HG02610 (cell line): ENCODE measurements around the gene DAAM2.

Experiments
- ATAC-seq: cut with Tn5 transposase; IDR thresholded peaks from one replicate; pipeline ENCODE4 v1.9.1; 2021; ENCODE audit warnings: mild to moderate bottlenecking, moderate library complexity; ENCODE audit not compliant: unreplicated experiment

The DAAM2 gene

DNA sequence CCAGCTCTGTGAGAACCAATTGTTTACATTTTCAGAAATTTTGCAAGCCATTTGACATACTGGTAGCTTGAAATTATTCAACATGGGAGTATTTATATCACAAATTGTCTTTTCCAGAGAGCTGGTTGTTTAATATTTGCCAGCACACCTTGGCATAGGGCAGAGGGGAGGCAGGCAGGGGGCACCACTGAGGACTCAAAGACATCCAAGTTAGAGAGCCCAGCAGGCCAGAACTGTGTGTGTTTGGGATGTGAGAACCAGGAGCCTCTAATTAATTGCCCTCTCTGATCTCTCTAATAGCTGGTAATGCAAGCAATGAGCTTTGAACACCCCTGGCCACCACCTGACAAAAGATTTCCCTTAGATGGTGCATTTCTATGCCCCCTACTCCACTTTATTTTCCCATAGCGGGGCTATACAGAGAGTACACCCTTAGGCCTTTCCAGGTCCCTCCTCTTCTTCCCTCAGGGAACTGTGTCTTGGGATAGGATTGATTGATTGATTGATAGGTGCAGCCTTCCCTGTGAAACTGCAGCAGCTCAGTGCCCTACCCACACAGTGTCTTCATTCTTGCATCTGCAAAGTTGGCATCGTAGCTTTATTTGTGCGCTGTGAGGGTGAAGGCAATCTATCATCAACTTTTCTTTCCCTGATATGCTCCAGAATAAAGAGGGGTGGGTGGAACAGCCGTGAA is 112.9 kb downstream of the DAAM2 start:
- no peak for ATAC-seq

DNA sequence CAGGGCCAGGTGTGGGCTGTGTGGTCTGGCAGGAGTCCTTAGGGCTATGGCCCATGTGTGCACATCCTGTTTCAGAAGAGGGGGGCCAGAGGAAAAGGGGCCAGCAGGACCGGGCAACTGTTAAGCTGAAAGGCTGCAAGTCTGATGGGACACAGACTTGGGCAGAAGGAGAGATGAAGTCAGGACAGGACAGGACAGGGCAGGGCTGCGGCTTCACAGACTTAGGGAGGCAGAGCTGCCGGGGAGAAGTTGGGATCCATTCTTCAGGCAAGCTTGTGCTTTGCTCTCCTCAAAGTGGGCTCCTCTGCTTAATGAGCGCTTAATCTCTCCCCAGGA is 113.4 kb downstream of the DAAM2 start:
- ATAC-seq = no peak

DNA sequence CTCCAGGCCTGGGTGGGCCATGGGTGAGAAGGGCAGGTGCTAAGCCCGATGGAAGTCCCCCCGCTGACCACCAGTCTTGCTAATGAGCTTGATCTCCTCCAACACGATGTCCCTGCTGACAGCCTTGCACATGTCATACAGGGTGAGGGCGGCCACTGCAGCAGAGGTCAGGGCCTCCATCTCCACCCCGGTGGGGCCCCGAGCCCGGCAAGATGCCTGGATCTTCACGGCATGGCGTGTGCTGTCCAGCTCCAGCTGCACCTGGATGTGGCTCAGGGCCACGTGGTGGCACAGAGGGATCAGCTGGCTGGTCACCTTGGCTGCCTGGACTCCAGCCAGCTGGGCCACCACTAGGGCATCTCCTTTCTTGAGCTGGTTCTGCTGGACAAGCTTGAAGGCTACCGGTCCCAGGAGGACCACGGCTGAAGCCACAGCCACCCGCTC is 114.2 kb downstream of the DAAM2 start:
- no peak for ATAC-seq

DNA sequence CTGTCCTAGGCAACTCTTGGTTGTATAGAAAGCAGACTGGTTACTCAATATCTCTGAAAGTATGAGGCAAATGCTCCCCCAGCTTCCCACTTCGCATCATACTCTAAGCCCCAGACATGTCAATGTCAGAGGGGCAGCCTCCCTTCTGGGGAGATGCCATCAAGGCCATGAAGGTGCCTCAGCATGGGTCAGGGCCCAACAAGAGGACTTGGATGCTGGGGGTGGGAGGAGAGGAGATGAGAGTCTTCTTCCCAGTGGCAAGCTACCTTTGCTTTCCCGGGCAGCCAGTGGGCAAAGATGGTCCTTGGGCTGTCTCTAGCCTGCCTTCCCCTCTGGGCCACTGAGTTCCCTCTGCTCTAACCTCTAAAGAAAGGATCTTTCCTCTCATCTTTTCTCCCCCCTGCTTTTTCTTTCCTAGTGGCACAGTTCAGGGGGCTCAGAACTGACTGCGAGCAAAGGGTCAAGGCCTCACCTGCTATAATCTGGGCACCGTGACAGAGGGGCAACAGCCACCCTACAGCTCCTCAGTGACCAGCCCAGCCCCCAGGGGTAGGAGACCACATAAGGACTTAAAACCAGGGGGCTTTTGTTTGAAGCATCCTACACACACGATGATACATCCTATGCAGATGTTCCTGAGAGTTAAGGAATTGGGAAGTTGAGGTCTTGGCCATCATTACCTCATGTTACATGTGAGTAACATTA is 115.8 kb downstream of the DAAM2 start:
- ATAC-seq = no peak

GRCh38 chr6:39908838-39909583 is 116.8 kb downstream of the DAAM2 start:
- ATAC-seq = no peak

DNA sequence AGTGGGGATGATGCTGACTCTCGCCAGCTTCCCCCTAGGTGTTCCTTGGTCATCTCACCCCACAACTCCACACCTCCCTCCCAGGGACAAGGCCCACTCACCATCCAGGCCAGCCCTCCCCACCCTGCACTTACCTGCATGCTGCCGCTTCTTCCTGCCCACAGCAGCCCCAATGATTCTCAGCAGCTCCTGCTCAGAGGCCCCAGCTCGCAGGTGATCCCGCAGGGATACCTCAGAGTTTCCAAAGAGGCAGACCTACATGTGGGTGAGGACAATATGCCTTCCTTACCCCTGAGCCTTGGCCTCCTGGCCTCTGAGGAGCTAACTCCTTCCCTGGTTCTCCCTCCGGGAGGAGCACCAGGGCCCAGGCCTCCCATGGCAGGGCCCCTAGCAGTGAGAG is 117.5 kb downstream of the DAAM2 start:
- no peak for ATAC-seq

- no peak for ATAC-seq
Observed at GRCh38 chr6:39910164-39910563, 118.0 kb downstream of the DAAM2 start.

- no peak for ATAC-seq
Observed at GRCh38 chr6:39910744-39911143, 118.6 kb downstream of the DAAM2 start.

- no peak for ATAC-seq
Observed at GRCh38 chr6:39911513-39912125, 119.4 kb downstream of the DAAM2 start.

DNA sequence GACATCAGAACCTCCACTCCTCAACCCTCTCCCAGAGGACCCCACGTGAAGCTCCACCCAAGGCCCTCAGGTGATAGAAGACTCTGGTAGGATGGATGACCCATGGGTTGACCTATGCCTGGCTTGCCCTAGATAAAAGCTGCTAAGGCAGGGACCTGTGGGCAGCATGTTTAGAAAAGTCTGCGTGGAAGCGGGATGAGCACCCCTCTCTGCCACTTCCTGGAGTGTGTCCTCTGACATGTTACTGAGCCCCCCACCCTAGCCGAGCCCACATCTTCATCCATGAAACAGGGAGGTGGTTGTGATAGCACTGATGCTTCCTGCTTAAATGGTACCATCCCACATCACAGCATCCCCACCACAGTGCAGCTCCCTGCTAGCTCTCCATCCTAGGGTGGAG is 120.3 kb downstream of the DAAM2 start:
- no peak for ATAC-seq

GRCh38 chr6:39913391-39913916 is 121.3 kb downstream of the DAAM2 start:
- no peak for ATAC-seq

- ATAC-seq = no peak
Observed at GRCh38 chr6:39914239-39914638, 122.1 kb downstream of the DAAM2 start.

GRCh38 chr6:39915866-39916265 is 123.7 kb downstream of the DAAM2 start:
- no peak for ATAC-seq

DNA sequence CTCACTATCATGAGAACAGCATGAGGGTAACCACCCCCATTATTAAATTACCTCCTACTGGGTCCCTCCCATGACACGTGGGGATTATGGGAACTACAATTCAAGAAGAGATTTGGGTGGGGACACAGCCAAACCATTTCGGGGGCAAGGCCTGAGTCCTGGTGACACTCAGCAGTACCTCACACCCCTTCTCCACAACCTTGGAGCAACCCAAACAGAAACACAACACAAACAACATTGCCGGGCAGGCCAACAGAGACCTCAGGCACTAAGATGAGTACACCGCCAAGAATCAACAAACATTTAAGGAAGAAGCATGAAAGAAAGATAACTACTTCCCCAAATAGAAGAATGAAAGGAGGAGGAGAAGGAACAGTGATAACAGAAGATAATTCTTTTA is 125.2 kb downstream of the DAAM2 start:
- ATAC-seq = no peak

DNA sequence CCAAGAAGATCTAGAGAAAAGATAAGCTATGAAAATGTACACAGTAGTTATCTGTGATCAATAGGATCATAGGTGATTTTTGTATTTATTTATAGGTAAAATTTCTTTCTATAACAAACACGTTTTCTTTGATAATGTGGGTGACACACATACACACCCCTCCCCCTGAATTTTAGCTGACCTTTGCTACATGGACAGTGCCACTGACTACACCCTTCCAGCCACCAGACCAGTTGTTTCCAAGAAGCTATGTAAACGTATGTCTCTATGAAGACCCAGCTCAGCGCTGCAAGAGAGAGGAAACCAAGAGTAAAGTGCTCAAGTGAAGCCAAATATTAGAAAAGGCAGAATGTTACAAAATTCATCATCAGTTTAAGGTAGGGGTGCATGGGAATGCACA is 125.8 kb downstream of the DAAM2 start:
- ATAC-seq = no peak

DNA sequence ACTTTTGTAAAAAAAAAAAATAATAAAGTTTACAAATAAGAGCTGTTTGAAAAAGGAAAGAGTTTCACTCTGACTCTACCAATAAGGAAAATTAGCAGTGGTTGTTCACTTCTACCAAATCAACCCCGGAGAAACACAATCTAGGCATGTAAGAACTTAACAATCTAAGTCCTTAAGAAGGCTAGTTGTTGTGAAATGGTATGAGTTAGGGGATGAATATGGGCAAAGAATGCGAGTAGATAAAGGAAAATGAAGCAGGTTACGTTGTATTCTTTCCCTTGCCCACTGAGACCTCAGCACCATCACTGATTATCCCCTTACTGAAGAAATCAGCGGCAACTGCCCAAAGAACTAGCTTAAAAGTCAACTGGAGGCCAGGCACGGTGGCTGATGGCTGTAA is 126.7 kb downstream of the DAAM2 start:
- ATAC-seq = no peak

- no peak for ATAC-seq
Observed at GRCh38 chr6:39920157-39920556, 128.0 kb downstream of the DAAM2 start.

DNA sequence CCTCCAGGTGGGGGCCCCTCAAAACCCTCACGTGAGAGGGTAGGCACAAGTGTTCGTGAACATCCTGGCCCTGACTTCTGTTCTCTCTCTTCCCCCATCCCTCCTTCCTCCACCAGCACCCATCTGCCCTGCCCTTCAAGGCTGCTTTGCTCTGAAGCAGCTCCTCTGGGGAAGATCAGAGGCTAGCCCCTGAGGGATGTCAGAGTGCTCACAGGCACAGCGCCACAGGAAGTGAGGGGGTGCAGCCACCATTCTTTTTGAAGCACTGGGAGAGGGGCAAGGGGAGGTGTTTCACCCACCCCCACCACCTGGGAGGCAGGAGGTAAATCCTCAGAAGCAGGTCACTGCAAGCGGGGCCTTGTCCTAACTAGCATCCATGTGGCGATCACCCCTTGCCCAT is 130.6 kb downstream of the DAAM2 start:
- ATAC-seq = no peak

GRCh38 chr6:39923394-39923793 is 131.2 kb downstream of the DAAM2 start:
- ATAC-seq = no peak

DNA sequence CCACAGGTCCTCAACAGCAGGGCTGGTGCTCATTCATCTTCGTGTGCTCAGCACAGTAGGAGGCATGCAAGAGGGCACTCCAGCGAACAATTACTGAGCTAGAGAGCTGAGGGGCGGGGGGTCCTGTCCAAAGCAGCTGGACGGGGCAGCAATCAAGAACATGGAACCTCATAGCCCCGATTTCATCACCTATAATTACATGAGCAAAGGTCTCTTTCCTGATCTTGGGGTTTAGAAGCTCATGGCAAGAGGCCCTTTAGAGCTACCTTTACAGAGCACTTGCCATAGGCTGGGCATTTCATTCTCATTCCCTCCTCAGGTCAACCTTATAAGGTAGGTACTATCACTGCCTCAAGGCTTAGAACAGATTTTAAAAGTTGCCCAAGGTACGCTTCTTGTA is 131.7 kb downstream of the DAAM2 start:
- ATAC-seq = no peak

GRCh38 chr6:39924283-39924682 is 132.1 kb downstream of the DAAM2 start:
- ATAC-seq = no peak
